ENCODE measurements around the gene ZDHHC8. TPM values are rescaled to one million over a fixed set of nuclear protein-coding genes. Genes with fewer than 3 reads are reported as not detected.

ZDHHC8 gene
- total and polyA plus RNA-seq, 2 experiments from 2014 or later, result 13.0 to 18.7 TPM

- in situ Hi-C loops (cut with MboI), result no loop called here
- Histone ChIP-seq H4K20me1 (ENCODE audit: insufficient read depth) (peaks cover 9% of the 10 kb centered on the region), H3K36me3 (ENCODE audit: low read depth) (peaks cover 41% of the 10 kb centered on the region; the same call in 1 of the 2 replicates), H3K9me3 (ENCODE audit: low read depth) (no peaks in the 10 kb centered on the region), H2AFZ (no peak overlapping the region), H3K9me2 (ENCODE audit: insufficient read depth) (no peaks in the 10 kb centered on the region), H3K4me2 (ENCODE audit: unreplicated experiment) (no peak overlapping the region), H3K27ac (no peak overlapping the region), H3K4me1 (ENCODE audit: insufficient read depth) (peaks cover 9% of the 10 kb centered on the region), H3K27me3 (replicated peaks; ENCODE audit: insufficient read depth) (no peaks in the 10 kb centered on the region), H3K9ac (no peak overlapping the region), H3K4me3 (no peak overlapping the region), H3F3A (ENCODE audit: insufficient read depth) (peaks cover 5% of the 10 kb centered on the region; the same call in 1 of the 2 replicates), H3K79me2 (ENCODE audit: insufficient read depth) (peaks cover 90% of the 10 kb centered on the region)
- DNase-seq, result no peak
- no peak for TF ChIP-seq EZH2 (IDR thresholded peaks at IDR 0.05; ENCODE audit: insufficient read depth, poor library complexity, severe bottlenecking)
- TF ChIP-seq EZH2phosphoT487 (IDR thresholded peaks at IDR 0.05; ENCODE audit: insufficient read depth, low read depth), result no peak
- 90 to 95% methylated on average over 8 of the region's 8 CpGs for WGBS, 2 experiments (ENCODE audit: low coverage in 1 of 2, low lambda C conversion rate in 2 of 2, missing lambda C conversion rate in 2 of 2)
These were observed 43.3 kb upstream of the ZDHHC8 start for GRCh38 chr22:20088263-20088648.

GRCh38 chr22:20089226-20089976 is 42.2 kb upstream of the ZDHHC8 start:
- in situ Hi-C loops (cut with MboI), result no loop called here
- Histone ChIP-seq H3K4me1 (ENCODE audit: insufficient read depth) (peaks cover 9% of the 10 kb centered on the region), H3K27me3 (replicated peaks; ENCODE audit: insufficient read depth) (no peaks in the 10 kb centered on the region), H4K20me1 (ENCODE audit: insufficient read depth) (no peaks in the 10 kb centered on the region; the same call in none of the 2 replicates), H3K9me3 (ENCODE audit: low read depth) (no peaks in the 10 kb centered on the region), H3K4me3 (no peak overlapping the region), H3K79me2 (ENCODE audit: insufficient read depth) (peaks cover 86% of the 10 kb centered on the region), H3F3A (ENCODE audit: insufficient read depth) (peaks cover 5% of the 10 kb centered on the region; the same call in 1 of the 2 replicates), H3K9me2 (ENCODE audit: insufficient read depth) (no peaks in the 10 kb centered on the region), H3K9ac (no peak overlapping the region), H3K4me2 (ENCODE audit: unreplicated experiment) (no peak overlapping the region), H3K27ac (no peak overlapping the region), H2AFZ (no peak overlapping the region), H3K36me3 (ENCODE audit: low read depth) (peaks cover 41% of the 10 kb centered on the region; the same call in 1 of the 2 replicates)
- WGBS, 2 experiments (ENCODE audit: low coverage in 1 of 2, low lambda C conversion rate in 2 of 2, missing lambda C conversion rate in 2 of 2), result 92 to 95% methylated on average over 17 of the region's 17 CpGs
- no peak for DNase-seq
- TF ChIP-seq EZH2 (IDR thresholded peaks at IDR 0.05; ENCODE audit: insufficient read depth, poor library complexity, severe bottlenecking) (no peak), EZH2phosphoT487 (IDR thresholded peaks at IDR 0.05; ENCODE audit: insufficient read depth, low read depth) (no peak)

DNA sequence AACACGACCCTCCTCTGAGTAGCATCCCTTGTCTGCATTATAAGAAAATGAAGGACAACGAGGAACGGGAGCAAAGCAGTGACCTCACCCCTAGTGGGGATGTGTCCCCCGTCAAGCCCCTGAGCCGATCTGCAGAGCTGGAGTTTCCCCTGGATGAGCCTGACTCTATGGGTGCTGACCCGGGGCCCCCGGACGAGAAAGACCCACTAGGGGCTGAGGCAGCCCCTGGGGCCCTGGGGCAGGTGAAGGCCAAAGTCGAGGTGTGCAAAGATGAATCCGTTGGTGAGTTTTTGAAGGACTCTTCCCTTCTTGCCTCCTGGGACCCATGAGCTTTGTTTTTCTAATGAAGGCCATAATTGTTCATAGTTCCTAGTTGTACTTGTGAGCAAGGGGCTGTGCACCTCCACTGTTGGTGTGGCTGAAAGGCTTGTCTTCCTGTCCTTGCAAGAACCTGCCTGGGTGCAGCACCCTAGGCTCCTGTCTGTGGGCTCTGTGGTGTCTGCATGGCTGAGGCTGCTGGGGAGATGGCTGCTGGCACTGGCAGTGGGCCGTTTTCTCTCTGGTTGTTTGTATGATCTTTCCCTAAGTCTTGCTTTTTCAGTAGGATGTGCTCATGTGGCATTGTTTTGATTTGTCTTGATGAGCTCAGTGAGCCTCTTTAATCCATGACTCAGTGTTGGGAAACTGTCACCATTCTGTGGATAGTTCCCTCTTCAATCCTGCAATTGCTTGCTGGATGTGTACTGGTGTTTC is 41.5 kb upstream of the ZDHHC8 start:
- H3K36me3 ChIP-seq (ENCODE audit: low read depth), result peaks cover 46% of the 10 kb centered on the region; the same call in 1 of the 2 replicates
- no peaks in the 10 kb centered on the region; the same call in 1 of the 2 replicates for H4K20me1 ChIP-seq (ENCODE audit: insufficient read depth)
- no peaks in the 10 kb centered on the region for H3K9me2 ChIP-seq (ENCODE audit: insufficient read depth)
- H3K4me1 ChIP-seq (ENCODE audit: insufficient read depth), result peaks cover 9% of the 10 kb centered on the region
- no peak overlapping the region for H3K4me3 ChIP-seq
- H3K79me2 ChIP-seq (ENCODE audit: insufficient read depth), result peaks cover 86% of the 10 kb centered on the region
- peaks cover 5% of the 10 kb centered on the region; the same call in 1 of the 2 replicates for H3F3A ChIP-seq (ENCODE audit: insufficient read depth)
- peak overlapping the region; percentile 68 for H3K27ac ChIP-seq
- no peak for TF ChIP-seq EZH2phosphoT487 (IDR thresholded peaks at IDR 0.05; ENCODE audit: insufficient read depth, low read depth)
- no peak for TF ChIP-seq EZH2 (IDR thresholded peaks at IDR 0.05; ENCODE audit: insufficient read depth, poor library complexity, severe bottlenecking)
- WGBS, 2 experiments (ENCODE audit: low coverage in 1 of 2, low lambda C conversion rate in 2 of 2, missing lambda C conversion rate in 2 of 2), result 88 to 90% methylated on average over 11 of the region's 11 CpGs
- H2AFZ ChIP-seq, result no peak overlapping the region
- no peaks in the 10 kb centered on the region for H3K9me3 ChIP-seq (ENCODE audit: low read depth)
- in situ Hi-C loops (cut with MboI), result no loop called here
- peak overlapping the region; percentile 26; the same call in 1 of the 2 replicates for H3K9ac ChIP-seq
- H3K4me2 ChIP-seq (ENCODE audit: unreplicated experiment), result no peak overlapping the region
- H3K27me3 ChIP-seq (replicated peaks; ENCODE audit: insufficient read depth), result no peaks in the 10 kb centered on the region
- peak; percentile 76 for DNase-seq

DNA sequence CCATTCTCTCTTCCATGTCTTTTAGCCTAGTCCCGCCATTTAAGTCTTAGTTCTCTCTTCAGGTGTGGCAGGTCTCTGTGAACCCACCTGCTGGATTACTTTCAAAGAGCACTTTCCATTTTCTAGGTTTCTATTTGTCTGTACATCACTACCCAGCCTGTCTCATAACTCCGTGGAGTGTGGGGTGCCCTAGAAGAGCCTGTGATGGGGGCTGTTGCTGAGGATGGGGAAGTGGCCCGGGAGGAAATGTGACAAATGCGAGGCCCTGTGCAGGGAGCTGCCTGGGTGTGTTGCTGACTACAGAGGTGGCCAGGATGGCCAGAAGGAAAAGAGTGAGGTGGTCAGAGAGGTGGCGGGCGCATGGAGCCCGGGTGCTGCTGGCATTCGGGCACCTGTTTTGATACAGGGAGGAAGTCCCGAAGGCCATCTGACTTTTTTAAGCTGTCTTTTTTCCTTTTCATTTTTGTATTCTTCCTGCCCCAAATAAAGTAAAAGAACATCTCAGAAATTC is 40.8 kb upstream of the ZDHHC8 start:
- H4K20me1 ChIP-seq (ENCODE audit: insufficient read depth), result no peaks in the 10 kb centered on the region; the same call in 1 of the 2 replicates
- H3K27me3 ChIP-seq (replicated peaks; ENCODE audit: insufficient read depth), result no peaks in the 10 kb centered on the region
- no peak for DNase-seq
- no peak overlapping the region for H2AFZ ChIP-seq
- H3K4me2 ChIP-seq (ENCODE audit: unreplicated experiment), result no peak overlapping the region
- H3K9me2 ChIP-seq (ENCODE audit: insufficient read depth), result no peaks in the 10 kb centered on the region
- peaks cover 5% of the 10 kb centered on the region; the same call in 1 of the 2 replicates for H3F3A ChIP-seq (ENCODE audit: insufficient read depth)
- H3K79me2 ChIP-seq (ENCODE audit: insufficient read depth), result peaks cover 86% of the 10 kb centered on the region
- peaks cover 9% of the 10 kb centered on the region for H3K4me1 ChIP-seq (ENCODE audit: insufficient read depth)
- no peak overlapping the region for H3K4me3 ChIP-seq
- H3K27ac ChIP-seq, result peak overlapping the region; percentile 68; the same call in 1 of the 2 replicates
- in situ Hi-C loops (cut with MboI), result no loop called here
- H3K36me3 ChIP-seq (ENCODE audit: low read depth), result peaks cover 50% of the 10 kb centered on the region
- no peaks in the 10 kb centered on the region for H3K9me3 ChIP-seq (ENCODE audit: low read depth)
- peak overlapping the region; percentile 26; the same call in 1 of the 2 replicates for H3K9ac ChIP-seq
- WGBS, 2 experiments (ENCODE audit: low coverage in 1 of 2, low lambda C conversion rate in 2 of 2, missing lambda C conversion rate in 2 of 2), result 90 to 94% methylated on average over 9 of the region's 9 CpGs
- TF ChIP-seq EZH2 (IDR thresholded peaks at IDR 0.05; ENCODE audit: insufficient read depth, poor library complexity, severe bottlenecking) (no peak), EZH2phosphoT487 (IDR thresholded peaks at IDR 0.05; ENCODE audit: insufficient read depth, low read depth) (no peak)
